ENCODE measurements around the gene SLC4A11.

The SLC4A11 gene

DNA sequence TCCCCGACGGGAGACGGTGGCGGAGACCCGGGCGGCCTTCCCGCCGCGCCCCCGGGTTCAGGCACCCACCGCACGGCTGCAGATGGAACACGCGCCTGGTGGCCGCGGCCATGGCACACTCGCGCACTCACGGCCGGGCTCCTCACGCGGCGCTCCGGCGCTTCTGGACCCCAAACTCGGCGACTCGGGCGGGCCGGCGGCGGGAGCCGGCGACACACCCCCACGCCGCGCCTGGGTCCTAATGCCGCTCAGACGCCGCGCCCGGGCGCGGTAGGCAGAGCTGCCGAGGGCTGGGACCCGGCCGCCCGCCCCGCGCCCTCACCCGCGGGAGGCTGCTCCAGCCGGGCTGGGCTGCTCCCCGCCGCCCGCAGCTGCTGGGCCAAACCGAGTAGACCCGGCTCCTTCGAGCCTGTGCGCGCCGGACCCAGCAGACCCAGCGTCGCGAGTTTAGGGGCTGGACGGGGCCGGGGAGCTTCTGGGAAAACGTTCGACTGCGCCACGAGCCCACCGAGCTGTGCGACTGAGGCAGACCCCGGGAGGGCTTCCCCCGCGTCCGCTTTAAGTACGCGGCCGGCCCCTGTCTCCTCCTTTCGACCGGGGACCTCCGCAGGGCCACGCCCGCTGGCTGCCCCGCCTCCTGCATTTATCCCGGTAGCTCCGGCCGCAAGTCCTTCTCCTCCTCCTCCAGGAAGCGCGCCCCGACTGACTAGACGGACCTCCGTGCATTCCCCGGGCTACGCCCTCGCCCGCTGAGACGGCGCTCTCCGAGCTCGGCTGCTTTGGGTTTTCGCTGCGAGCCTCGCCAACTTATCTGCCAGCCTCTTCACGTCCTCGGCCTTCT is at the start of gene SLC4A11:
Gene SLC4A11, minus strand, starts transcription at position 165 of the 841 bp plus-strand sequence. Its CDS starts 53 bp downstream, at position 112.
- Mint-ChIP-seq H3K27me3 (peaks cover 22% of the 10 kb centered on the region), H3K27ac (no peak within 1 kb of the TSS), H3K4me3 (peak within 1 kb of the TSS; percentile 88), H3K36me3 (no peaks in the 10 kb centered on the region), H3K4me1 (ENCODE audit: low read depth) (peaks cover 14% of the 10 kb centered on the region), H3K9me3 (ENCODE audit: low read depth) (no peaks in the 10 kb centered on the region)

DNA sequence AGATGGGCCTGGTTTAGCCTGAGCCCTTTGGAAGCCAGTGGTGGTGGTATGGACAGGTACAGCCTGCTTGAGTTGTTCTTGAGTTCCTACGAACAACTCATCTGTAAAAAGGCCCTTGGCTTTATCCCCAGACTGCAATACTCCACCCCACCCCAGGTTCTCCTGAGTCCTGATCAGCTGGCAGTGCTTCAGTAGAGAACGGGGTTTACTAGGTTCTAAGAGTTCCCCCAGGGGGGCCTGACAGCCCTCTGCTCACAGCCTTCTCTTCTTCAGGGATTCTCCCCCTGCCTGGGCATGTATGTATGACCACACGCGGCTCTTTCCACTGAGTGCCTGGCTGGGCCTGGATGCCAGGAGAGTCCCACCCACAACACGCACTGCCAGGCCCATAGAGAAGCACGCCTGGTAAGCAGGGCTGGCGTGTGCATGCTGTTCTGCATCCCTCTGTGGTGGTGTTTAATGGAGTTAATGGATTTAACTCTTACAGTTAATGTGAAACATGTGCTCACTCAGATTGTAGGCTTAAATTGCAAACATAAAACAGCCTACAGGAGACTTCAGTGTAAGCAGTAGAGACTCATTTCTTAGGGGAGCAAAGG is 44.3 kb upstream of the SLC4A11 start:
- H3K9me3 Mint-ChIP-seq (ENCODE audit: low read depth): no peaks in the 10 kb centered on the region
- H3K4me3 Mint-ChIP-seq: no peak overlapping the region
- H3K27ac Mint-ChIP-seq: no peak overlapping the region
- no peaks in the 10 kb centered on the region for H3K27me3 Mint-ChIP-seq
- peaks cover 6% of the 10 kb centered on the region for H3K36me3 Mint-ChIP-seq
- no peaks in the 10 kb centered on the region for H3K4me1 Mint-ChIP-seq (ENCODE audit: low read depth)

DNA sequence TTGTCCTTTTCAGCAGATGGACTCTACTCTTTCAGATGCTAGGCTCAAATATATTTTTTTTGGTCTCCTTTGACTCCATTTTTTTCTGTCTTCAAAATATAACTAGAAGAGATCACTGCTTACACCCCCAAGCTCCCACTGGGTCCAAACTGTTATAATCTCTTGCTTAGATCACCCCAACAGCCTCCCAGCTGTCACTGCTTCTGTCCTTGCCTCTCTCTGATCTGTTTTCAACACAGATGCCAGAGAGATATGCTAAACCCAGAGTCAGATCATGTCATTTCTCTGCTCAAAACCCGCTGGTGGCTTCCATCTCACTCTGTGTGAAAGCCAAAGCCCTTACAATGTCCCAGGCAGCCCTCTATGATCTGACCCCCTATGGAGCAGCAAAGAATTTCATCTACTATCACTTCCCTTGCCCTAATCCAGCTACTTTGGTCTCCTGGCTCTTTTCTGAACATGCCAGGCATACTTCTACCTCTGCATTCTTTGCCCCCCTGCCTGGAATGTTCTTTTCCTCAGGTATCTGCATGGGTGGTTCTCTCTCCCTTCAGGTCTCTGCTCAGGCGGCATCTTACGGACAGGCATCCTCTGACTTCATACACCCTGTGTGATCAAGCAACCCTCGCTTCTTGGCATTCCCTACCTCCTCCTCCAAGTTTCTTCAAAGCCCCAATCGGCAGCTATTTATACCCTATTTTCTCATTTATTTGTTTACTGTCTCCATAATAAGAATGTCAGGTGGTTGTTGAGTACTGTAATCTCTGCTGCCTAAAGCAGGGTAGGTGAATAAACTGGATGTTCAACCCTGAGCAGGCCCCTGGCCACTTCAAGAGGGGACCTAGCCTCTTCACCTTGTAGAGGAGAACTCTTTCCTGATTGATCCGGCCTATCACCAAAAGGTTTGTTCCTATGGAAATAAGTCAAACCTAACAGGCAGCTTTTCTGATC is 43.6 kb upstream of the SLC4A11 start:
- Mint-ChIP-seq H3K9me3 (ENCODE audit: low read depth) (no peaks in the 10 kb centered on the region), H3K4me1 (ENCODE audit: low read depth) (no peaks in the 10 kb centered on the region), H3K27me3 (no peaks in the 10 kb centered on the region), H3K27ac (no peak overlapping the region), H3K4me3 (no peak overlapping the region), H3K36me3 (peaks cover 8% of the 10 kb centered on the region)

DNA sequence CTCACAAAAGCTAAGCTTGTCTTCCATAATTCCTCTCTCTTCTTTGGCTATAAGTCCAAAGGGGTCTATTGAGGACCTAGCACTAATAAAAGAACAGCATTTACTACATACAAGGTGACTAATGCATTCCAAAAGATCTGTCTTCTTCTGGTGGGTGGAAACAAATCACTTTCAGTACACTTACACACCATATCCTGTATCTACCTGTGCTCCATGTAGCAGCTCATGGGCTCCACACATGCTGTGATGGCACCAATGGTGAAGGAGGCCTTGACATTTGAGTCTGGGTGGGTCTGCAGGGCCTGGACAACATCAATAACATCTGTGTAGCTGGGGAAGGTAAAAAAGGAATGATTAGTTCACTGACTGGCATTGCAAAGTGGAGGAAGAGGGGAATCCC is 42.4 kb upstream of the SLC4A11 start:
- H3K4me1 Mint-ChIP-seq (ENCODE audit: low read depth): no peaks in the 10 kb centered on the region
- no peak overlapping the region for H3K4me3 Mint-ChIP-seq
- no peaks in the 10 kb centered on the region for H3K9me3 Mint-ChIP-seq (ENCODE audit: low read depth)
- H3K27me3 Mint-ChIP-seq: no peaks in the 10 kb centered on the region
- peaks cover 8% of the 10 kb centered on the region for H3K36me3 Mint-ChIP-seq
- no peak overlapping the region for H3K27ac Mint-ChIP-seq

DNA sequence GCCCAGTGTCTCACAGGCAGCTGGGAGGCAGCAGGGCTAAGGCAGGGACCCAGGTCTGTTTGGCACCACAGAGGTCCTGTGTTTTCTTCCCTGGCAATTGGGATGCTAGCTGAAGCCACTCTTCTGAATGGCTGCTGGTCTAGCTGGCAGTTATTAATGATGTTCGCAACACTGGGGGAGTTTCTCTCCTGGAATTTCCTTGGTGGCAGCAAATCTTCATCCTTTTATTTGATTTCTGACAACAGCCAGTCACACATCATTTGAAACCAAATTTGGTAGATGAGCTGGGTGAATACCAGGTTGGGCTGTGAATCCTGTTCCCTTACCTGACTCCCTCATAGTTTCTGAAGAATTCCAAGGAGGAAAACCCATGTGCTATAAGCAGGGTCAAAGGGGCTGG is 40.8 kb upstream of the SLC4A11 start:
- no peak overlapping the region for H3K4me3 Mint-ChIP-seq
- no peaks in the 10 kb centered on the region for H3K9me3 Mint-ChIP-seq (ENCODE audit: low read depth)
- no peaks in the 10 kb centered on the region for H3K27me3 Mint-ChIP-seq
- peaks cover 8% of the 10 kb centered on the region for H3K36me3 Mint-ChIP-seq
- H3K4me1 Mint-ChIP-seq (ENCODE audit: low read depth): no peaks in the 10 kb centered on the region
- H3K27ac Mint-ChIP-seq: no peak overlapping the region

DNA sequence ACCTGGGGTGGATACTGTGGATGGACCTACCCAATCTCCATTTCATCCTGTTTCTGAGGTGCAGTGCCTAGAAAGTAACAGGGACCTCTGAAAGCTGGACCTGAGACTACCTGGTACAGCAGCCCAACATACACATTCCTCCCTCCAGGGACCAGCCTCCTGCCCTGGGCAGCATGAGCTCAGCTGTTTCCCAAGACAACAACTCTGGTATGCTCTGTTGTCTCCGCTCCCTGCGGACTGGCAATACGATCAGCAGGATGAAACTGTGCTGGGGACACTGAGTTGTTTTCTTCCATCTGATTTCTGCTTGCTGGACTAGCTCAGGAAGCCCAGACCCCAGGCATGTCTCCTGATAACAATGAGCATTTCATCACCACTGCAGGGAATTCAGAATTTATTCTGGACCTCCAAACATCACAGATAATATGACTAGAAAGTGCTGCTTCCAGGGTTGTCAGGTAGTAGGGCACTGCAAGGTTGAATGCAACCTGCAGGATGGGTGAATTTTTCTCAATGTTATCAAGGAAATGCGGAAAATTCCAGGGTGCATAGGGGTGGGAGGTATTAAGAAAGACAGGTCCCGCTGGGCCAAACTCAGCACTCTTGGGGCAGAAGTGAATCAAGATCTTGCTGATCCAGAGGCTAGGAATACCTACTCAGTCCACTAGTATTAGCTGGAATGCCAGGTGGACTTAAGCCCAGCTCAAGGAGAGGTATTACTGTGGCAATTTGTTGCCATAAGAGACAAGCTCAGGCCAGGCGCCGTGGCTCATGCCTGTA is 38.9 kb upstream of the SLC4A11 start:
- H3K27ac Mint-ChIP-seq: no peak overlapping the region
- peaks cover 10% of the 10 kb centered on the region for H3K36me3 Mint-ChIP-seq
- H3K27me3 Mint-ChIP-seq: no peaks in the 10 kb centered on the region
- H3K9me3 Mint-ChIP-seq (ENCODE audit: low read depth): no peaks in the 10 kb centered on the region
- no peak overlapping the region for H3K4me3 Mint-ChIP-seq
- no peaks in the 10 kb centered on the region for H3K4me1 Mint-ChIP-seq (ENCODE audit: low read depth)

DNA sequence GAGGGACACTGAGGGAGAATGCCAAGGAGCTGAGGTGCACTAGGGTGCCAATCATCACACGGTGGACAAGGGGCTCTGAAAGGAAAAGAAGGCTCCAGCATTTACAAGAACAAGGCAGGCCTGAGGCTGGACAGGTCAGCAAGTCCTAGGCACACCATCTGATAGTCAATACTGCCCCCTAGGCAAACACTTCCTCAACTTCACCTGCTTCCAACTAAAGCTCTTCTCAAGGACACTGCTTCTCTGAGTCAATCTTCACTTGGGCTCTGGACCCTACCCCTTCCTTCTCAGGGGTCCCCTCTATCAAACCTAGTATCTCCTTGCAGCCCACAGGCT is 37.7 kb upstream of the SLC4A11 start:
- H3K36me3 Mint-ChIP-seq: peaks cover 10% of the 10 kb centered on the region
- no peak overlapping the region for H3K4me3 Mint-ChIP-seq
- no peak overlapping the region for H3K27ac Mint-ChIP-seq
- H3K4me1 Mint-ChIP-seq (ENCODE audit: low read depth): no peaks in the 10 kb centered on the region
- no peaks in the 10 kb centered on the region for H3K9me3 Mint-ChIP-seq (ENCODE audit: low read depth)
- no peaks in the 10 kb centered on the region for H3K27me3 Mint-ChIP-seq

DNA sequence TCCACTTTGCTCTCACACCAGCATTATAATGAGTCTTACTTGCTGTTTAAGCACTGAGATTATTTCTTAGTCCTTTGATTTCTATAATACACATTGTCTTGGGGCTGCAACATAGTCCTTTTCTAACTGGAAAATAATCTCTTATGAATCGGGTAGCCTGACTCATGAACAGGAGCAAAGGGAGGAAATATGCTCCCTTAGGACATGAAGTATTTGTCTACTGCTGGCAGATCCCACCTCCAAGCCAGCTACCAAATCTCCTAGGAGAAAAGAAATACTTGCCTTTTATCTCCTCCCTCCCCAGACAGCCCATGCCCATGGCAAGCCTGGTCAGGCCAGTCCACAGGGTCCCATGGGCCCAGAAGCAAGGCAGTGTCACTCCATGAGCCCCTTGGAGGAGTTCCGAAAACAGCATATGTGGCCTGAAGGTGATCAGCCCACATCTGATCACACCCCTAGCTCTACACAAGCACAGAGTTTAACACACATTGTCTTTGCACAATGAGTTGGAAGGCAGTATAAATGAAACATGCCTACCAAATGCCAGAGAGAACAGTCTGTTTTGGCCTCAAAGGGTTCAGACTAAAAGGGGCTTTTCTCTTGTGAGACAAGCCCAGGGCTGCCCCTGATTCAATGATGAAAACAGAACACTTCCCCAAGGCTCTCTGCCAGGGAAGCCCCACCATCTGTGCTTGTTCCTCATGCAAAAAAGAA is 37.1 kb upstream of the SLC4A11 start:
- Mint-ChIP-seq H3K27me3 (no peaks in the 10 kb centered on the region), H3K9me3 (ENCODE audit: low read depth) (no peaks in the 10 kb centered on the region), H3K4me3 (no peak overlapping the region), H3K4me1 (ENCODE audit: low read depth) (no peaks in the 10 kb centered on the region), H3K36me3 (peaks cover 9% of the 10 kb centered on the region), H3K27ac (no peak overlapping the region)

DNA sequence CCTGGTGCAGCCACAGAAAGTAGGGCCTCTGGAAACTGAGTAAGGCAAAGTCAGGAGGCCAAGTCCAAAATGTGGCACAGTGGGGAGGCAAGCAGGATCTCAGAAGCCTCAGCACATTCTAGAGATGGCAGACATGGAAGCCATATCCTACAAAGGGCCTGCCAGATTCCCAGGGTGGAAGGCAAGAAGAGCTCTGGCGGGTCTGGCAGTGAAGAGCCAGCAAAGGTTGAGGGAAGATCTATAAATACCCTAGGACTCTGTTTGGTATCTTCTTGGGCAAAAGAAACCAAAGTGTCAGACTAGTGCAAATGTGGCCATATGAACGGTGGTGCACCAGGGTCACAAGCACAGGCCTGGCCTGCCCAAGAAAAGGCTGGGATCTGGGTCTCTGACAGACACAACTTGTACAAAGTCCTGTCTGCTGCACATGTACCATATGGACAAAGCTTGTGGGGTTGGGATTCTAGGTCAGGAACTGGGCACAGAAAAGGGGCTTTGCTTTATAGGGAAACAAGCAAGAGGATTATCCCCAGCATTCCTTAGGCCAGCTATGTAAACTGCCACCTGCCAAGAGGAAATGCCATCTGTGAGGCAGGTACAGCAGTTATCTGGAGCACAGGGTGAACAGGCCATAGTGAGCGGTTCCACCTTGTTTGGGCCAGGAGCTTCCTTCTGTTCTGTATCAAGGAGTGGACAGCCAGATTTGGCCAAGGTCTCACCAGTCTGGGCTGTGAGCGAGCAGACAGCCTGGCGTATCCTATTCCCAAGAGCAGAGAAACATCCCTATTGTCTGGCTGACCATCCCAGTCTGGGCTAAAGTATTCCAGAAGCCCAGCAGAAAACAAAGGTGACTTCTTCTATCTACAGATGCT is 36.3 kb upstream of the SLC4A11 start:
- no peaks in the 10 kb centered on the region for H3K27me3 Mint-ChIP-seq
- H3K9me3 Mint-ChIP-seq (ENCODE audit: low read depth): no peaks in the 10 kb centered on the region
- H3K4me3 Mint-ChIP-seq: no peak overlapping the region
- peaks cover 9% of the 10 kb centered on the region for H3K36me3 Mint-ChIP-seq
- H3K27ac Mint-ChIP-seq: no peak overlapping the region
- H3K4me1 Mint-ChIP-seq (ENCODE audit: low read depth): no peaks in the 10 kb centered on the region

DNA sequence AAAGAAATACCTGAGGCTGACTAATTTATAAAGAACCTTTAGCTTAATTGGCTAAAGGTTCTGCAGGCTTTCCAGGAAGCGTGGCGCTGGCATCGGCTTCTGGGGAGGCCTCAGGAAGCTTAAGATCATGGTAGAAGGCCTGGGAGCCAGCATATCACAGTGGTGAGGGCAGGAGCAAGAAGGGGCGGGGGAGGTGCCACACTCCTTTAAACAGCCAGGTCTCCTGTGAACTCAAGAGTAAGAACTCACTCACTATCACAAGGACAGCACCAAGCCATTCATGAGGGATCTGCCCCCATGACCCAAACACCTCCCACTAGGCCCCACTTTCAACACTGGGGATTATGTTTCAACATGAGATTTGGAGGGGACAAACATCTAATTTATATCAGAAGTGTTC is 34.4 kb upstream of the SLC4A11 start:
- Mint-ChIP-seq H3K27ac (no peak overlapping the region), H3K9me3 (ENCODE audit: low read depth) (no peaks in the 10 kb centered on the region), H3K36me3 (peaks cover 6% of the 10 kb centered on the region), H3K27me3 (no peaks in the 10 kb centered on the region), H3K4me3 (no peak overlapping the region), H3K4me1 (ENCODE audit: low read depth) (no peaks in the 10 kb centered on the region)

DNA sequence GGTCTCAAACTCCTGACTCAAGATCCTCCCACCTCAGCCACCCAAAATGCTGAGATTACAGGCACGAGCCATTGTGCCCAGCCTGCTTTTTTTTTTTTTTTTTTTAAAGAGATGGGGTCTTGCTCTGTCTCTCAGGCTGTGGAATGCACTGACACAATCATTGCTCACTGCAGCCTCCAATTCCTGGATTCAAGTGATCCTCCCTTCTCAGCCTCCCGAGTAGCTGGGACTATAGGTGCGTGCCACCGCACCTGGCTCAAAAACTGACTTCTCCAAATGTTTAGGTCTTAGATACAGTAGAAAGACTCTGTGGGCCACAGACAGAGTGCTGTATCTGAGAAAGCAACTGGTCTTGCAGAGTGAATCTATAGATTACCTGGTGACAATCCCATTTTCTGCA is 31.1 kb upstream of the SLC4A11 start:
- no peak overlapping the region for H3K4me3 Mint-ChIP-seq
- no peaks in the 10 kb centered on the region for H3K9me3 Mint-ChIP-seq (ENCODE audit: low read depth)
- H3K4me1 Mint-ChIP-seq (ENCODE audit: low read depth): no peaks in the 10 kb centered on the region
- no peak overlapping the region for H3K27ac Mint-ChIP-seq
- peaks cover 5% of the 10 kb centered on the region for H3K36me3 Mint-ChIP-seq
- no peaks in the 10 kb centered on the region for H3K27me3 Mint-ChIP-seq

DNA sequence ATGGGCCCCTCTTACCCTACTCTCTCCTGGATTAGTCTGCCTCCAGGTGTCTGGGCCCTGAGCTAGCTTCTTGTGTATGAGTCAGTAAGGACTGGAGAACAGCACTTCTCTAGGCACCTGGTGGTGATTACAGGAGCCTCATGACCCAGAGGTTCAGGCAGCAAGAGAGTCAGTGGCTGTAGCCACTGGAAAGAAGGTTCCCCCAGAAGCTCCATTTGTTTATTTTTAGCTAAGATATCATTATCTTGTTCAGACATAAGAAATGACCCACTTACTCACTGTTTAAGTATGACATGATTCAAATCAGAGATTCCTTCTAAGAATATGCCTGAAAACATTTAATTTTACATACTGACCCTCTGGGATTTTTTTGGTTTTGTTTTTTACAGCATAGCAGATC is 23.6 kb upstream of the SLC4A11 start:
- Mint-ChIP-seq H3K4me1 (ENCODE audit: low read depth) (no peaks in the 10 kb centered on the region), H3K4me3 (no peak overlapping the region), H3K27ac (no peak overlapping the region), H3K36me3 (peaks cover 15% of the 10 kb centered on the region), H3K9me3 (ENCODE audit: low read depth) (no peaks in the 10 kb centered on the region), H3K27me3 (no peaks in the 10 kb centered on the region)

DNA sequence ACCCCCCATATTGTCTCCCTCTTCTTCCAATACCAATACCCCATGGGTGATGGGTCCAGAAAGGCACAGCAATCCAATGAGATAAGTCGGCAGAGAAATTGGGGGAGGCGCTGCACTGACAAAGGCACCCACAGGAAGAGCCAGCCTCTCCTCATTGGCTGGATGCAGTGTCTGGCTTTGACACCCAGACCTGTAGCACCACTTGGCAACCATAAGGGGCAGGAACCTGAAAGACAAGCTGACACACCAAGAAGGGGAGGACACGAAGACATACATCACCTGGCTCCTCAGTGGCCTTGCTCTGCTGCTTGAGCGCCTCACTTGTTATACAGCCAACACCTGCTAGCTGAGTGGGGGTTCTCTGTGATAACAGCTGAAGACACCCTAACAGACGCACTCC is 19.4 kb upstream of the SLC4A11 start:
- H3K4me3 Mint-ChIP-seq: no peak overlapping the region
- H3K27ac Mint-ChIP-seq: no peak overlapping the region
- no peaks in the 10 kb centered on the region for H3K27me3 Mint-ChIP-seq
- H3K36me3 Mint-ChIP-seq: peaks cover 27% of the 10 kb centered on the region
- no peaks in the 10 kb centered on the region for H3K4me1 Mint-ChIP-seq (ENCODE audit: low read depth)
- H3K9me3 Mint-ChIP-seq (ENCODE audit: low read depth): no peaks in the 10 kb centered on the region
